Activated CD8-positive, alpha-beta memory T cell treated with anti-CD3 and anti-CD28 coated beads, Interleukin-2, amount 50 U/mL, for 1 hour (primary cell): ENCODE data around the gene PLIN3.
"Not testable (repeated sequence)": the region's sequence is repeated elsewhere in the genome, so short reads cannot be mapped to it uniquely, and the experiment has no call there.

ENCODE experiments used
- DNase-seq: peaks from one replicate; pipeline ENCODE4 v3.0.0-alpha.2; 2020; ENCODE audit errors: extremely low read depth

The PLIN3 gene

GRCh38 chr19:4811328-4812131, 55.9 kb downstream of the PLIN3 start:
- peak; percentile 50 for DNase-seq

DNA sequence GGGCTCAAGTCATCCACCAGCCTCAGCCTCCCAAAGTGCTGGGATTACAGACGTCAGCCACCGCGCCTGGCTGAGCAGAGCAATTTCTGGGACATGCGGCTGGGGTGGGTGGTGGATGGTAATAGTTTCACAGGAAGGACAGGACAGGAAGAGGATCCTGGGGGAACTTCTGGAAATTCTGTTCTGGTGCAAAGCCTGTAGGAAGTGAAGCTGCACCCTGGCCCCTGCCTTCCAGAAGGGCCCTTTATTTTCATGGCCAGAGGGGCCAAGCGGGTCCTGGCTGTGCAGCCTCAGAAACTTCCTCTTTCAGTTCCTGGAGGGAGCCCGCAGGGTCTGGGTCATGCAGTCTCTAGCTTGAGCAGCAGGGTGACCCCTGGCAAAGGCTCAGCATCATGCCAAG, 60.3 kb downstream of the PLIN3 start:
- no peak for DNase-seq

DNA sequence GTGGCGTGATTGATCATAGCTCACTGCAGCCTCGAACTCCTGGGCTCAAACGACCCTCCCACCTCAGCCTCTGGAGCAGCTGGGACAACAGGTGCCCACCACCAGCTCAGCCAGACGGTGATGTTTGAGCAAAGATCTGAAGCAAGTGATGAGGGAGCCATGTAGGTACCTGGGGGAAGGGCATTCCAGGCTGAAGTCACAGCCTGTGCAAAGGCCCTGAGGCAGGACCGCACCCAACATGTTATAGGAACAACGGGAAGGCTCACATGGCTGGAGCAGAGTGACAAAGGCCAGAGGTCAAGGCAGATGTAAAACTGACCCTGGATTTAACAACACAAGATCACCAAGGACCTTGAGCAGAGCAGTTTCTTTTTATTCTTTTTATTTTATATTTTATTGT, 61.1 kb downstream of the PLIN3 start:
- no peak for DNase-seq

GRCh38 chr19:4805140-4805539, 62.3 kb downstream of the PLIN3 start:
- DNase-seq, result not testable (repeated sequence)

DNA sequence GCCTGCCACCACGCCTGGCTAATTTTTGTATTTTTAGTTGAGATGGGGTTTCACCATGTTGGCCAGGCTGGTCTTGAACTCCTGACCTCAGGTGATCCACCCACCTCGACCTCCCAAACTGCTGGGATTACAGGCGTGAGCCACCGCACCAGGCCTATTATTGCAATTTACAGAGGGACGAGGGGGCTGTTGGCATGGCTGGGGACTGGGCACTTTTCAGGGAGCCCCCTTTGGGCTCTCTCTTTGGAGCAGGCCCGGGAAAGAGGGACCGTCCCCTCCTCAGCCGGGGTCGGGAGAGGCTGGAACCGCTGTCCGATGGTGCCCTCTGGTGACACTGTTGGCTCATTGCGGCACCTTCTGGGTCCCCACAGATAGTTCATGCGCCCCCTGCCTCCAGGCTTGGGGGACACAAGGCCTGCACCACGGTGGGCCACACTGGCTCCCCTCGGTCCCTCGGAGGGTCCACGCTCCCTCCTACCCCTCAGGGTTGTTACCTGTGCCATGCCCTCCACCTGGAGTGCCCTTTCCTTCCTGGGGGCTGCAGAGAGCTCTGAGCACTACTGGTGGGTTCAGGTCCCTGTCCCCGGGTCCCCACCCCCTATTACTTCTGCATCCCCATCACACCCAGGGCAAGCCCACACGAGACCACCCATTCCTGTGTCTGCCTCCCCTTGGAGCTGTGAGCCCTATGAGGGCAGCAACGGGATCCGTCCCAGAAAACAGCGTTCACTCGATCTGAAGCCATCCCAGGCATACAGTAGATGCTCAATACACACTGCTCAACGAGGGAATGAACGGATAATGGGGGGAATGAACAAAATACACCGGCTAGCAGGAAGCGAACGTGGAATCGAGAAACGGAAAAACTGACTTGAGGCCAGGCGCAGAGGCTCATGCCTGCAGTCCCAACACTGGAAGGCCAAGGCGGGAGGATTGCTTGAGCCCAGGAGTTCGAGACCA, 63.5 kb downstream of the PLIN3 start:
- DNase-seq, result peak; percentile 35

DNA sequence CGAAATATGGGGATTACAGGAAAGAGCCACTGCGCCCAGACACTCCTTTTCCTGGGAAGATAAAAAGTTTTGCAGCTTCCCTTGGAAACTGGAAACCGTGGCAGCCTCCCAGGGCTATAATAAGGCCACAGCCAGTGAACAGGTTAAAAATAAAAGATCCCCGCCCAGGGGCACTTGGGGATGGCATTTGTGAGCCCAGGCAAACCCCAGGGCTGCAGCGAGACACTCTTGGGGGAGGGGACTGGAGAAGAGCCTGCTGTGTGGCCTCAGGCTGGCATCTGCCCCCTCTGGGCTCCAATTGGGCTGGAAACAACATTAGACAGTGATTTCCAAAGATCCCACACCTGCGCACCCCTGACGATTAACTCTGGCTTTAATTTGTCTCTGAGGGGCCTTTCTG, 64.8 kb downstream of the PLIN3 start:
- no peak for DNase-seq

DNA sequence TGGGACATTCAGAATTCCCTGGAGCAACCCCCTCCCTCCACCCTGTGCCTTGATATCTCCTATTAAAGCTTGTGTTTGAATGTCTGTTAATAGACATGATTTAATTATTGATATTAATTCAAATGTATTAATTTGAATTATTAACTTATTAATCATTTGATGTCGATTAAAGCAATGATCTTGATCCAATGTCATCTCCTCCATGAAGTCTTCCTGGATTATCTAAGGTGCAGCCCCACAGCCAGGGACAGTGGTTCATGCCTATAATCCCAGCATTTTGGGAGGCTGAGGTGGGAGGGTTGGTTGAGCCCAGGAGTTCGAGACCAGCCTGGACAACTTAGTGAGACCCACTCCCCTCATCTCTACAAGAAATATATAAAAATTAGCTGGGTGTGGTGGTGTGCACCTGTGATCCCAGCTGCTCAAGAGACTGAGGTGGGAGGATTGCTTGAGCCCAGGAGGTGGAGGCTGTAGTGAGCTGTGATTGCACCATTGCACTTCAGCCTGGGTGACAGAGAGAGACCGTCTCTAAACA, 66.3 kb downstream of the PLIN3 start:
- no peak for DNase-seq

DNA sequence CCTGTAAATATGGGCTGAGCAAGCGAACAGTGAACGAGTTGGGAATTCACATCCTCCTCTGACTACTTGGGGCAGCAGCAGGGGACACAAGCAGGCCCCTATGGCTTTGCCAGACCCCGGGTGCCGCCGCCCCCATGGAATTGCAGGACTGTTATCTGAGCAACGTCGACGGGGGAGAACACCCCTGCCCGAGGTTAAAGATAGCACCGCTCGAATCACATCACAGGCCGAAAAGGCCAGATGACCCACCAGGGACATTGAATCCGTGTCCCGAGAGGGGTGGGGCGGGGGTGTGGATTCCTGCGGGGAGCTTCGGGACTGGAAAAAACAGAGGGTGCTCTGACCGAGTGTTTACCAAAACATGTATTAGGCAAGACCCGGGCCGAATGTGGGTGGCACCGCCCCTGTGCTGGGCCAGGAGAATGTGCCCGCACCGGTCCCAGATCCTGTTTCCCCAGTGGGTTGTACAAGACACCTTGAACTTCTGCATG, 66.8 kb downstream of the PLIN3 start:
- no peak for DNase-seq

DNA sequence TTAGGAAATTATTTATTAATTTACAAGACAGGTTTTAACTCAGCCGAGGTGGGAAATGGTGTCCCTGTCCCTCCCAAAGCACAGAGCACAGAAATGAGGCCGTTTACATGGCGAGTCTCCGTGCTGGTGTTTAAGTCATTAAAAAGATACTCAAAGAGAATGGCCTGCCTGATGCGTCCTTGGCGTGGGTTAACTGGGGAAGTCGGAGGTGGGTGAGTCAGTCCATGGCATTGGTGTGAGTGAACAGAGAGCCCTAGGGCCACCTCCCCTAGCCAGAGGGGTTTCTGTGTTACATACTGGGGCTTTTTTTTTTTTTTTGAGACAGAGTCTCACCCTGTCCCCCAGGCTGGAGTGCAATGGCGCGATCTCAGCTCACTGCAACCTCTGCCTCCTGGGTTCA, 72.1 kb downstream of the PLIN3 start:
- DNase-seq, result no peak

- no peak for DNase-seq
Observed at GRCh38 chr19:4794971-4795370, 72.5 kb downstream of the PLIN3 start.

GRCh38 chr19:4793278-4793677, 74.2 kb downstream of the PLIN3 start:
- not testable (repeated sequence) for DNase-seq

- DNase-seq, result not testable (repeated sequence)
Observed at GRCh38 chr19:4792866-4793195, 74.6 kb downstream of the PLIN3 start.

DNA sequence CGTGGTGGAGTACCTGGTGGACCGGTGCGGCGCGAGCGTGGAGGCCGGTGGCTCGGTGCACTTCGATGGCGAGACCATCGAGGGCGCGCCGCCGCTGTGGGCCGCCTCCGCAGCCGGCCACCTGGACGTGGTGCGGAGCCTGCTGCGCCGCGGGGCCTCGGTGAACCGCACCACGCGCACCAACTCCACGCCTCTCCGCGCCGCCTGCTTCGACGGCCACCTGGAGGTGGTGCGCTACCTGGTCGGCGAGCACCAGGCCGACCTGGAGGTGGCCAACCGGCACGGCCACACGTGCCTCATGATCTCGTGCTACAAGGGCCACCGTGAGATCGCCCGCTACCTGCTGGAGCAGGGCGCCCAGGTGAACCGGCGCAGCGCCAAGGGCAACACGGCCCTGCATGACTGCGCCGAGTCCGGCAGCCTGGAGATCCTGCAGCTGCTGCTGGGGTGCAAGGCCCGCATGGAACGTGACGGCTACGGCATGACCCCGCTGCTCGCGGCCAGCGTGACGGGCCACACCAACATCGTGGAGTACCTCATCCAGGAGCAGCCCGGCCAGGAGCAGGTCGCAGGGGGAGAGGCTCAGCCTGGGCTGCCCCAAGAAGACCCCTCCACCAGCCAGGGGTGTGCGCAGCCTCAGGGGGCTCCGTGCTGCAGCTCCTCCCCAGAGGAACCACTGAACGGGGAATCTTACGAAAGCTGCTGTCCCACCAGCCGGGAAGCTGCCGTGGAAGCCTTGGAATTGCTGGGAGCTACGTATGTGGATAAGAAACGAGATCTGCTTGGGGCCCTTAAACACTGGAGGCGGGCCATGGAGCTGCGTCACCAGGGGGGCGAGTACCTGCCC, 75.2 kb downstream of the PLIN3 start:
- not testable (repeated sequence) for DNase-seq

GRCh38 chr19:4791183-4792018, 76.1 kb downstream of the PLIN3 start, which contains the start of gene FEM1A:
FEM1A (plus strand) TSS chr19:4791734; CDS start chr19:4791855, 121 bp downstream.
- DNase-seq, result peak; percentile 98
